Measurements from ENCODE around the gene CLPTM1L.

CLPTM1L gene

DNA sequence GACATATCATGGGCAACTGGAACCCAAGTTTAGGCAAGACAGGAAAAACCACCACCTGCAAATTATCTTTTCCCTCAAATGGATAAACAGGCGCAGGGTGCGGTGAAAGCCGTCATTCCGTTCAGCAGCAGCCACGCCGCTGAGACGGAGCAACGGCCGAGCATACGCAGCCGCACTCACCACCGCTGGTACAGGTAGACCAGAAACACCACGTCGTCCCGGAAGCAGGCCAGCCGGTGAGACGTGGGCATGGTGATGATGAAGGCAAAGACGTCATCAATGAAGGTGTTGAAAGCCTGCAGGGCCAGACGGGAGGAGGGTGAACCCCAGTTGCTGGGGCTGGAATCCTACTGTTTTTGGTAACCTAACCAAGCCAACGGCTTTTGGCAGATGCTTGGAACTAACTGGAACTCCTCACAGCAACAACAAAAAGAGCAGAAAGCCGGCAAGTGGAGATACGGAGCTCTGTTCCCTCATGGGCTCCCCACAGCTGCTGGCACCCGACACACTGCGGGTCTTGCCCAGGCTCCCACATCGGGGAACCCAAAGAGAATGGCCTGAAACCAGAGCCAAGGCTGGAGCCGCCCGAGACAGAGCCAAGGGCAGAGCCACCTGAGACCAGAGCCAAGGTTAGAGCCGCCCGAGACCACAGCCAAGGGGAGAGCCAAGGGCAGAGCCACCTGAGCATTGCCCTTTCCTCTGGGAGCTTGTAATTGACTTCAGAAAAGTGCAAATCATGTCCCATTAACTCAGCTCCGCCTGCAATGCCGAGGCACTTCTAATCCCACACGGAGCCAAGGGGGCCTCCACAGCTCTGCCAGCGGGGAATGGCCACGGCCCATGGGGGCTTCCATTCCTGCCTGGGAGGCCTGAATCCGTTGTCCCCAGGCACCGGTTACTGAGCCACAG is 24.2 kb downstream of the CLPTM1L start:
- no peak for DNase-seq (ENCODE audit: low read depth)
- TF ChIP-seq, protein P1, sequence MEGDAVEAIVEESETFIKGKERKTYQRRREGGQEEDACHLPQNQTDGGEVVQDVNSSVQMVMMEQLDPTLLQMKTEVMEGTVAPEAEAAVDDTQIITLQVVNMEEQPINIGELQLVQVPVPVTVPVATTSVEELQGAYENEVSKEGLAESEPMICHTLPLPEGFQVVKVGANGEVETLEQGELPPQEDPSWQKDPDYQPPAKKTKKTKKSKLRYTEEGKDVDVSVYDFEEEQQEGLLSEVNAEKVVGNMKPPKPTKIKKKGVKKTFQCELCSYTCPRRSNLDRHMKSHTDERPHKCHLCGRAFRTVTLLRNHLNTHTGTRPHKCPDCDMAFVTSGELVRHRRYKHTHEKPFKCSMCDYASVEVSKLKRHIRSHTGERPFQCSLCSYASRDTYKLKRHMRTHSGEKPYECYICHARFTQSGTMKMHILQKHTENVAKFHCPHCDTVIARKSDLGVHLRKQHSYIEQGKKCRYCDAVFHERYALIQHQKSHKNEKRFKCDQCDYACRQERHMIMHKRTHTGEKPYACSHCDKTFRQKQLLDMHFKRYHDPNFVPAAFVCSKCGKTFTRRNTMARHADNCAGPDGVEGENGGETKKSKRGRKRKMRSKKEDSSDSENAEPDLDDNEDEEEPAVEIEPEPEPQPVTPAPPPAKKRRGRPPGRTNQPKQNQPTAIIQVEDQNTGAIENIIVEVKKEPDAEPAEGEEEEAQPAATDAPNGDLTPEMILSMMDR (IDR thresholded peaks at IDR 0.05; ENCODE audit: low read depth, low read length, missing control alignments): no peak
- H3K4me3 ChIP-seq (ENCODE audit: low read depth, low read length): no peak overlapping the region

DNA sequence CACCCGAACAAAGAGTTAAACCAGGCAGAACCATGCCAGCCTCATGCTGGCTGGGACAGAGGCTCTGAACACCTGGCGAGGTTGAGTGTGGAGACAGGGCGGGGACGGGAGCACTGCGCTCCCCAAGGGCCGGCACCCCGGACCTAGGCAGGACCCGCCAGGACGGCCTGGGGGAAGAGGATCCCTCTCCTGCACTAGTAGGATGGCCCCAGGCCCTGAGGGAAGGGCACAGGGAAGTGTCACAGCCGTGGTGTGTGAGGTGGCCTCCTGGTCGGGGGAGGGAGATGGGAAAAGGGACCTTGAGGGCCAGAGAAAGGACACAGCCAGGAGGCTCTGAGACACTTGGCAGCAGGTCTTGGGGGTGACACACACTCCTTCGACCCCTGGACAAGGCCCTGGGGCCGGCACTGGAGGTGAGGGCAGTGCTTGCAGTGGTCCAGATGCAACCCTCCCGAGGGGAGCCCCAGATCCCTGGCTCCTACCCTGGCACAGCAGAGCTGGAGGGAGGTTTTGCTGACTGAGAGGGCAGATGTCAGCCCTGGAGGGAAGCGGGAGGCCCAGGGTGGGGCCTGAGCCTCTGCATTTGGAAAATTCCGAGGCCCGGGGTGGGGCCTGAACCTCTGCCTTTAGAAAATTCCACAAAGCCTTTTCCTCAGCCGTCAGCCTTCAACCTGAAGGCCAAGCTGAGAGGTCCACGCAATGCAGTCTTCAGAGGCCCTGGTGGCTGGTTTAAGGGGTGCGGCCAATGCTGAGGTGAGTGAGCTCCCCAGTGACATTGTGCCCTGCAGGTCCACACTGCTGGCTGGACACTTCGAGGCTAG is 25.3 kb downstream of the CLPTM1L start:
- TF ChIP-seq, protein P1 (IDR thresholded peaks at IDR 0.05; ENCODE audit: low read depth, low read length, missing control alignments): peak; percentile 25
- DNase-seq (ENCODE audit: low read depth): no peak
- H3K4me3 ChIP-seq (ENCODE audit: low read depth, low read length): no peak overlapping the region

DNA sequence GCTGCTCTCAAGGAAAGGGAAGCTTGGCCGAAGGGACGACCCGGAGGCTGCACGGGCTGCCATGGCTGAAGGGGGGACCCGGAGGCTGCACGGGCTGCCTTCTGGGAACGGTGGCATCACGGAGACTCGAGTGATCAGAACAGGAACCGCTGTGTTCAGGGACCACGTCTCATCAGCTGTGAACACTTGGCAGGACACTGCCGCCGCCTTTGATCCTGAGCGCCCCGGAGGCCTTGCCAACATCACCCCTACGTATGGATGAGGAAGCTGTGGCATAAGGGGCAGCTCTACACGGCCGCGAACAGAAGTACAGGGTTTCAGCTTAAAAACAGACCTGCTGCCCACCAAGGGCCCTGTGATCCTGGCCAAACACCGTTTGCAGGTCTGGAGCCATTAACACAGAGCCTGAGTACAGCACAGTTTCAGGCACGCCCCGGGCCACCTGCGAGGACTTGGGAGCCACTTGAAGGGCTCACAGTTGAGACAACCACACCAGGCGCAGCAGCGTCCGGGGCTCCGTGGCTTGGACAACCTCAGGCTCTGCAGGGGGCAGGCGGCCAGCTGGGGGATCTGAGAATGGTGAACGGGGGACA is 26.1 kb downstream of the CLPTM1L start:
- no peak overlapping the region for H3K4me3 ChIP-seq (ENCODE audit: low read depth, low read length)
- DNase-seq (ENCODE audit: low read depth): no peak
- TF ChIP-seq, protein P1 (IDR thresholded peaks at IDR 0.05; ENCODE audit: low read depth, low read length, missing control alignments): no peak

DNA sequence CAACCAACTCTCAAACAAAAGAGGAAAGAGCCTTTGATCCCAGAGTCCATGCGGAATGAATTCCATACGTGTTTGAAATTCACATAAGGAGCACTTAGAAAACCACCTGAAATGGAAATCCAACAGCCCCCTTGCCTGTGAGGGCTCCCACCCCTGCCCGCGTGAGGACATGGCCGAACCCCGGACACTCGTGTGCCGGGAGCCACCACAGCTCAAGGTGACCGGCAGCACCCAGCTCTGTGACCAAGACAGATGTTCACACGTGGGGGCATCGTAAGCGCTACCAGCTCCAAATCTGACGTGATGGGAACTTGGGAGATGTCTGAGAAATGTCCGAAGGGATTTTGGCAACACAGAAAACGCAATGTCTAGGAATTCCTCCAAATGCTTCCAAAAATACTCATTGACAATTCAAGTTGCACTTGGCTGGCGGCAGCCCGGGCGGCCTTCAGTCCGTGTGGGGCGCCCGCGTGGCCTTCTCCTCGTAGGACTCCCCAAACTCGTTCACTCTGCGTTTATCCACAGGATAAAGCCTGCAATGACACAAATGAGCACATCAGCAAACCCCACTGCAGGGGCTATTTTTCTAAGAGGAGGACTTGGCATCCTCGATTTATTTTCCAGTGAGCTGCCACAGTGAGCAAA is 26.9 kb downstream of the CLPTM1L start:
- no peak overlapping the region for H3K4me3 ChIP-seq (ENCODE audit: low read depth, low read length)
- TF ChIP-seq, protein P1 (IDR thresholded peaks at IDR 0.05; ENCODE audit: low read depth, low read length, missing control alignments): no peak
- no peak for DNase-seq (ENCODE audit: low read depth)

DNA sequence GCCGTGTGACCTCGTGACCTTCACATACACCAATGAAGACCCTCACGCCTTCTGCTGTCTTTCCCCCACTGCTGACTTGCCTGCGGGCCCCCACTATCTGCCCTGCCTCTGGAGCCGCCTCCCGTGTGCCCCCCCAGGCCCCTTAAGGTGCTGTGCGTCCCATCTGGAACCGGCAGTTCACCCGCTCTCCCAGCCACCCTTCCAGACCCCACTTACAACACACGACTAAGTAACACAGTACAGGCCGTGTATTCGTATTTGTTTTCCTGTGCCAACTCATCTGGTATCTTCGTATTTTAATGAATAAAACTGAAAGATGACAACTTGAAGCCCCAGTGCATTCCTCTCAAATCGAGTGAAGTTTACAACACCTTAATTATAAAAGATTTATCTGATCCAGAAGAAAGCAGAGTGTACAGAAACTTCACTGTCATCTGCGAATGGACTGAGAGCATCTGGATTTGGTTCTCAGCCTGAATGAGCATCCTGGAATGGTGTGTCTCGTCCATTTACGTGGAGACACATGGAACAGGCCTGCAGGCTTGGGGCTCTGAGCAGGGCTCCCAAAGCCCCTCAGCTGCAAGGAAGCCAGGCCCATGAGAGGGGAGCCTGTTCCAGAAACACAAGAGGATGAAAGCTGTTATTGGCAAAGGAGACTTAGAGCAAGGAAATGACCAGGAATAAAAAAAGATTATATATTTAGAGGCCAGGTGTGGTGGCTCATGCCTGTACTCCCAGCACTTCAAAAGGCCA is 28.1 kb downstream of the CLPTM1L start:
- no peak for DNase-seq (ENCODE audit: low read depth)
- H3K4me3 ChIP-seq (ENCODE audit: low read depth, low read length): no peak overlapping the region; the same call in 1 of the 2 replicates
- TF ChIP-seq, protein P1 (IDR thresholded peaks at IDR 0.05; ENCODE audit: low read depth, low read length, missing control alignments): no peak

Data from GM12864 (cell line).